Smooth muscle cell (in vitro differentiated cells): Measurements from ENCODE around the gene SHH. TPM values are rescaled to one million over a fixed set of nuclear protein-coding genes. Genes with fewer than 3 reads are reported as not detected.

Experiments used
- DNase-seq: peaks from one replicate; lab custom pipeline; 2025; ENCODE audit not compliant: unreplicated experiment; lab: John Stamatoyannopoulos, UW
- H2AFZ ChIP-seq: fragments of 200-600 bp; sonication (generic); 2 replicates; pipeline ENCODE4 v1.6.0; 2016; ENCODE audit warnings: antibody characterized with exemption, low read depth, mild to moderate bottlenecking
- H3F3A ChIP-seq: fragments of 200-600 bp; sonication (generic); 2 replicates; pipeline ENCODE4 v1.6.0; 2017; ENCODE audit warnings: antibody characterized with exemption, low read depth
- H3K27ac ChIP-seq: fragments of 200-600 bp; sonication (generic); 2 replicates; pipeline ENCODE4 v1.5.1; 2016; ENCODE audit warnings: low read depth, mild to moderate bottlenecking
- H3K27me3 ChIP-seq: fragments of 200-600 bp; sonication (generic); 2 replicates; pipeline ENCODE4 v1.6.1; 2016; ENCODE audit warnings: low read depth, mild to moderate bottlenecking
- H3K36me3 ChIP-seq: fragments of 200-600 bp; sonication (generic); 2 replicates; pipeline ENCODE4 v1.5.1; 2016; ENCODE audit warnings: low read depth
- H3K4me1 ChIP-seq: fragments of 200-600 bp; sonication (generic); 2 replicates; pipeline ENCODE4 v1.5.1; 2016; ENCODE audit warnings: low read depth
- H3K4me2 ChIP-seq: fragments of 200-600 bp; sonication (generic); 2 replicates; pipeline ENCODE4 v1.6.0; 2016; ENCODE audit warnings: mild to moderate bottlenecking
- H3K4me3 ChIP-seq: fragments of 200-600 bp; sonication (generic); 2 replicates; pipeline ENCODE4 v1.5.1; 2016; ENCODE audit warnings: mild to moderate bottlenecking
- H3K79me2 ChIP-seq: fragments of 200-600 bp; sonication (generic); 2 replicates; pipeline ENCODE4 v1.6.0; 2016; ENCODE audit warnings: low read depth, mild to moderate bottlenecking
- H3K9ac ChIP-seq: fragments of 200-600 bp; sonication (generic); 2 replicates; pipeline ENCODE4 v1.6.0; 2016; ENCODE audit warnings: low read depth
- H3K9me3 ChIP-seq: fragments of 200-600 bp; sonication (generic); replicated peaks from 2 replicates; pipeline ENCODE4 v1.5.1; 2016; ENCODE audit warnings: low read depth
- H4K20me1 ChIP-seq: fragments of 200-600 bp; sonication (generic); 2 replicates; pipeline ENCODE4 v1.6.0; 2016; ENCODE audit warnings: low read depth
- CTCF ChIP-seq: fragments of 200-600 bp; sonication (generic); IDR thresholded peaks from 2 replicates; pipeline ENCODE4 v1.5.1; 2017; ENCODE audit warnings: borderline replicate concordance, mild to moderate bottlenecking, antibody characterized with exemption; ENCODE audit not compliant: insufficient read depth, poor library complexity, severe bottlenecking
- WGBS: methylation state at CpG from one replicate; pipeline ENCODE4 v1.1.7; 2016; ENCODE audit warnings: low lambda C conversion rate; 5-methylcytosine and 5-hydroxymethylcytosine counted together
- polyA plus RNA-seq: library from polyadenylated mRNA; unstranded; fragments of >200 nt; fragmentation: Nextera tagmentation; extraction: Ambion mirVana; gene quantifications from 2 replicates; pipeline ENCODE4 v1.2.1, GENCODE V29; 2016
- total RNA-seq: library from RNA; depleted of rRNA; stranded (reverse); fragments of >200 nt; gene quantifications from 2 replicates; pipeline ENCODE4 v1.2.3, GENCODE V29; 2014

Gene SHH
- total and polyA plus RNA-seq, 2 experiments from 2014 or later = not detected

GRCh38 chr7:155795401-155795800 is 16.9 kb downstream of the SHH start:
- H3F3A ChIP-seq = no peaks in the 10 kb centered on the region
- H3K27me3 ChIP-seq = peaks cover 34% of the 10 kb centered on the region
- H4K20me1 ChIP-seq = no peaks in the 10 kb centered on the region
- 95% methylated on average over 6 of the region's 7 CpGs for WGBS
- no peaks in the 10 kb centered on the region for H3K9me3 ChIP-seq
- H3K4me3 ChIP-seq = no peak overlapping the region
- H3K79me2 ChIP-seq = no peaks in the 10 kb centered on the region
- H2AFZ ChIP-seq = no peak overlapping the region
- H3K4me2 ChIP-seq = no peak overlapping the region
- no peaks in the 10 kb centered on the region for H3K36me3 ChIP-seq
- no peak overlapping the region for H3K9ac ChIP-seq
- H3K27ac ChIP-seq = no peak overlapping the region
- no peaks in the 10 kb centered on the region for H3K4me1 ChIP-seq
- DNase-seq = no peak
- no peak for TF ChIP-seq CTCF

- no peaks in the 10 kb centered on the region for H3K9me3 ChIP-seq
These were observed 18.1 kb downstream of the SHH start for GRCh38 chr7:155794196-155794595.

GRCh38 chr7:155793720-155794119 is 18.5 kb downstream of the SHH start:
- Histone ChIP-seq H3F3A (no peaks in the 10 kb centered on the region), H3K27ac (no peak overlapping the region), H3K27me3 (peaks cover 20% of the 10 kb centered on the region), H4K20me1 (no peaks in the 10 kb centered on the region), H3K4me1 (no peaks in the 10 kb centered on the region), H3K79me2 (no peaks in the 10 kb centered on the region), H3K4me3 (no peak overlapping the region), H3K9me3 (no peaks in the 10 kb centered on the region), H2AFZ (no peak overlapping the region), H3K4me2 (no peak overlapping the region), H3K36me3 (no peaks in the 10 kb centered on the region), H3K9ac (no peak overlapping the region)
- DNase-seq = no peak
- 92% methylated on average over 4 of the region's 4 CpGs for WGBS
- TF ChIP-seq CTCF = no peak

More at GRCh38 chr7:155794196-155794595, 18.1 kb downstream of the SHH start:
- Histone ChIP-seq H3K27me3 (peaks cover 25% of the 10 kb centered on the region), H3K4me3 (no peak overlapping the region), H3K4me1 (no peaks in the 10 kb centered on the region), H3K27ac (no peak overlapping the region), H4K20me1 (no peaks in the 10 kb centered on the region), H3F3A (no peaks in the 10 kb centered on the region), H3K9ac (no peak overlapping the region), H3K79me2 (no peaks in the 10 kb centered on the region), H3K4me2 (no peak overlapping the region), H2AFZ (no peak overlapping the region), H3K36me3 (no peaks in the 10 kb centered on the region)
- DNase-seq = no peak
- TF ChIP-seq CTCF = no peak
- WGBS = 91% methylated on average over 9 of the region's 9 CpGs

GRCh38 chr7:155792999-155793560 is 19.2 kb downstream of the SHH start:
- H3K4me1 ChIP-seq = no peaks in the 10 kb centered on the region
- H2AFZ ChIP-seq = no peak overlapping the region
- H3K79me2 ChIP-seq = no peaks in the 10 kb centered on the region
- no peak for DNase-seq
- WGBS = 92% methylated on average over 10 of the region's 11 CpGs
- no peaks in the 10 kb centered on the region for H3K36me3 ChIP-seq
- no peaks in the 10 kb centered on the region for H4K20me1 ChIP-seq
- H3K9me3 ChIP-seq = no peaks in the 10 kb centered on the region
- no peak overlapping the region for H3K27ac ChIP-seq
- H3K4me2 ChIP-seq = no peak overlapping the region
- no peak for TF ChIP-seq CTCF
- no peak overlapping the region for H3K4me3 ChIP-seq
- H3K9ac ChIP-seq = no peak overlapping the region
- H3F3A ChIP-seq = no peaks in the 10 kb centered on the region
- H3K27me3 ChIP-seq = peaks cover 17% of the 10 kb centered on the region
